GOT3 (cell line): ENCODE data around the gene MMP11.

Experiments used
- DNase-seq: peaks from one replicate; lab custom pipeline; 2025; ENCODE audit warnings: mixed read lengths; lab: John Stamatoyannopoulos, UW

MMP11 gene

DNA sequence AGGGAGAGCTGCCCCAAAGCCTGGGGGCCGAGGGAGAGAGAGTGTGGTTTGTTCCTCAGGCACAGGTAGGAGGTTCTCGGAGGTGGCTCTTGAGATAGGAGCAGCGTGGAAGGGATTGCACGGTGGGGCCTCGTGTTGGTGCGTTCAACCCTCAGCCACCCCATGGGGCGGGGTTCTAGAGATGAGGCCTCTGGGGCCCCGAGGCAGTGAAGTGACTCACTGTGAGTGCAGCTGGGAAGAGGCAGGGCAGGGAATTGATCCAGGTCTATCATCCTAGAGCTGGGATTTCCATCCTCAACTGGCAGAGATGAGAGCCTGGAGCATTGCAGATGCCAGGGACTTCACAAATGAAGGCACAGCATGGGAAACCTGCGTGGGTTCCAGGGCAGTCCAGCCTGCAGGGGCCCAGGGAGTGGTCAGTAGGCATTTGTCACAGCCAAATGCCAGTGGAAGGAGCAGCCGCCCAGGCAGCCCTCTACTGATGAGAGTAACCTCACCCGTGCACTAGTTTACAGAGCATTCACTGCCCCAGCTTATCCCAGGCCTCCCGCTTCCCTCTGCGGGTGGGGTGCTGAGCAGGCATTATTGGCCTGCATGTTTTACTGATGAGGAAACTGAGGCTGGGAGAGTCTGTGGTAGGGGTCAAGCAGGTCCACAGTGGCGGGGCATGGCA lies 9.0 kb downstream of the MMP11 start:
- DNase-seq, result peak; percentile 26

DNA sequence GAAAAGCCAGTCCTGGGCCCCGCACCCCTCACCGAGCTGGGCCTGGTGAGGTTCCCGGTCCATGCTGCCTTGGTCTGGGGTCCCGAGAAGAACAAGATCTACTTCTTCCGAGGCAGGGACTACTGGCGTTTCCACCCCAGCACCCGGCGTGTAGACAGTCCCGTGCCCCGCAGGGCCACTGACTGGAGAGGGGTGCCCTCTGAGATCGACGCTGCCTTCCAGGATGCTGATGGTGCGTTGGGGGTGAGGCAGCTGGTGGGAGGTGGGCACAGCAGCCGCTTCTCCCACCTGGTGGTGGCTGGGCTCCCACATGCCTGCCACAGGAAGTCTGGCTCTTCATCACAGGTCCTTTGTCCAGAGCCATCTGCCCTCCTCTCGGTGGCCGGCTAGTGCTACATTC lies 9.6 kb downstream of the MMP11 start:
- DNase-seq, result no peak

DNA sequence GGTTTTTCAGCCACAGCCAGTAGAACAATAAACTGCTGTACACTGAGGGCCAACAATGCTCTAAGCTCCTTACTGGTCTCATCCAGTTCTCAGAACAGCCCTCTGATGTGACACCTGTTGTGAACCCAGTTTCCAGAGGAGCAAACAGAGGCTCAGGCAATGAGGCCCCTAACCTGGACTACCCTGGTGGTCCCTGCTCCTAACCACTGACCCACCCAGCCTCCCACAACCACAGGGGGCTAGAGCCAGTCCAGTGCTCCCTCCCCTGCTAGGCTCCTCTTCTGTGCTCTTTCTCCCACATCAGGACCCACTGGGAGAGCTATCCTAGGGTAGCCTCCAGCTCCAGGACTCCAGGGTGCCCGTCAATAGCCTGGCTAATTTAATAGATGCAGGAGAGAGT lies 10.1 kb downstream of the MMP11 start:
- no peak for DNase-seq

DNA sequence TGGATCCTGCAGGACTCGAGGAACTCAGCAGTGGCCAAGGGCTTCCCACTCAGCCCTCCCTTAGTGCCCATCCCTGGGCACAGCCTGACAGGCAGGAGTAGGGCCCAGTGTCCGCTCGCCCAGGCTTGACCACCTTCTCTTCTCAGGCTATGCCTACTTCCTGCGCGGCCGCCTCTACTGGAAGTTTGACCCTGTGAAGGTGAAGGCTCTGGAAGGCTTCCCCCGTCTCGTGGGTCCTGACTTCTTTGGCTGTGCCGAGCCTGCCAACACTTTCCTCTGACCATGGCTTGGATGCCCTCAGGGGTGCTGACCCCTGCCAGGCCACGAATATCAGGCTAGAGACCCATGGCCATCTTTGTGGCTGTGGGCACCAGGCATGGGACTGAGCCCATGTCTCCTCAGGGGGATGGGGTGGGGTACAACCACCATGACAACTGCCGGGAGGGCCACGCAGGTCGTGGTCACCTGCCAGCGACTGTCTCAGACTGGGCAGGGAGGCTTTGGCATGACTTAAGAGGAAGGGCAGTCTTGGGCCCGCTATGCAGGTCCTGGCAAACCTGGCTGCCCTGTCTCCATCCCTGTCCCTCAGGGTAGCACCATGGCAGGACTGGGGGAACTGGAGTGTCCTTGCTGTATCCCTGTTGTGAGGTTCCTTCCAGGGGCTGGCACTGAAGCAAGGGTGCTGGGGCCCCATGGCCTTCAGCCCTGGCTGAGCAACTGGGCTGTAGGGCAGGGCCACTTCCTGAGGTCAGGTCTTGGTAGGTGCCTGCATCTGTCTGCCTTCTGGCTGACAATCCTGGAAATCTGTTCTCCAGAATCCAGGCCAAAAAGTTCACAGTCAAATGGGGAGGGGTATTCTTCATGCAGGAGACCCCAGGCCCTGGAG lies 10.9 kb downstream of the MMP11 start:
- DNase-seq, result no peak

DNA sequence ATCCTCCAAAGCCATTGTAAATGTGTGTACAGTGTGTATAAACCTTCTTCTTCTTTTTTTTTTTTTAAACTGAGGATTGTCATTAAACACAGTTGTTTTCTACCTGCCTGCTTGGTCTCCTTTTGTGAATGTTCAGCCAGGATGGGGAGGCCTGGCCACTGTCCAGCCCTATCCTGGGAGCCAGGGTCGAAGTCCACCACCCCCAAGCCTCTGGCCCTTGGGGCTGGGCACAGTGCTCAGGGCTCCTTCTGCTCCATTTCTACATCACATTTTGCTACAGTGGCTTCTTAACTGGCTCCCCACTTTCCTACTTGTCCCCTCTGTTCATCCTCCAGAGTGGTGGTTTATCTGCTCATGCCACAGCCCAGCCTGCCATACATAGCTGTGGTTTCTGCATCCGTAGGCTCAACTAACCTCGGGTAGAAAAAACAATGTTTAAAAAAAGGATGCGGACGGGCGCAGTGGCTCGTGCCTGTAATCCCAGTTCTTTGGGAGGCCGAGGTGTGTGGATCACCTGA lies 11.6 kb downstream of the MMP11 start:
- no peak for DNase-seq

DNA sequence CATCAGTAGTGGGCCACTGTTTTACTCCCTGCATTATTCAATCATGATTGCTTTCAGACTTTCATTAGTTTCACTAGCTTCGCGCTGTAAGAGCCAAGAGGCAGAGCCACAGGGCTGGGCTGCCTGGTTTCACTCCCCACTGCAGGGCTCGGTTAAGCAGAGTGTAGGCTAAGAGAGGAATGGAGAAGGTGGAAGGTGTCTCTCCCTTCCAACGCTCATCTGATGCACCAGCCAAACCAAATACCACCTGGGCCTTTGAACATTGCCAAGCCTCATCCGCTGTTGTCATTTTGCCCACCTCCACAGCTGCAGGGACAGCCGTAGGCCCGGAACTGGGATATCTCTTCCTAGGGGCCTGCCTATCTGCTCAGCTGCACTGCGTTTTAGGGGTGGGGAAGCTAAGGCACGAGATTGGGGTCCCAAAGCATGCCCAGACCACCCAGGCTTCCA lies 13.6 kb downstream of the MMP11 start:
- DNase-seq, result no peak

DNA sequence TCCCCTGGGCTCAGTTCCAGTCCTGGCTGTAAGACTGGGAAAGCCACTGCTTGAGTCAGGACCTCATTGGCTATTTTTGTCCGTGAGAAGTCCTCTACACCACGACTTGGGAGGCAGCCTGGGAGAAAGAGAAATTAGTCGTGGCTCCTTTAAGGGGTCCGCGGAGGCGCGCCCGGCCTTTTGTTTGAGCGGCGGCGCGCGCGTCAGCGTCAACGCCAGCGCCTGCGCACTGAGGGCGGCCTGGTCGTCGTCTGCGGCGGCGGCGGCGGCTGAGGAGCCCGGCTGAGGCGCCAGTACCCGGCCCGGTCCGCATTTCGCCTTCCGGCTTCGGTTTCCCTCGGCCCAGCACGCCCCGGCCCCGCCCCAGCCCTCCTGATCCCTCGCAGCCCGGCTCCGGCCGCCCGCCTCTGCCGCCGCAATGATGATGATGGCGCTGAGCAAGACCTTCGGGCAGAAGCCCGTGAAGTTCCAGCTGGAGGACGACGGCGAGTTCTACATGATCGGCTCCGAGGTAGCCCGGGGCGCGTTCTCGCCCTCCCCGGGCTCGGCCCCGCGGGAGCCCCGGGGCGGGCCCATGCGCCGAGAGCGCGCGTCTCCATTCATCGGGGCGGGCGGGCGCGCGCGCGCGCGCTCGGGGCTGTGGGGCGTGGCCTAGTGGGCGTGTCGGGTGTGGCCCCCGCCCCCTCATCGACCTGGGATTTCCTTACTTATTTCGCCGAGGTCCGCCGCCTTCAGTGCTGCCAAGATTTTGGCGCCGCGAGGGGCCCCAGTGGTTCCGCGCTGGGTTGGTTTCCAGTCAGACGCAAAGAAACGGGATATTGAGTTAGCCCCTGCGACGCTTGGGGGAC lies 14.3 kb downstream of the MMP11 start, which contains the start of gene SMARCB1:
Gene SMARCB1 (plus strand): TSS at position 215 of the 848 bp plus-strand sequence. CDS start 204 bp downstream, at position 419.
- peak; percentile 58 for DNase-seq

DNA sequence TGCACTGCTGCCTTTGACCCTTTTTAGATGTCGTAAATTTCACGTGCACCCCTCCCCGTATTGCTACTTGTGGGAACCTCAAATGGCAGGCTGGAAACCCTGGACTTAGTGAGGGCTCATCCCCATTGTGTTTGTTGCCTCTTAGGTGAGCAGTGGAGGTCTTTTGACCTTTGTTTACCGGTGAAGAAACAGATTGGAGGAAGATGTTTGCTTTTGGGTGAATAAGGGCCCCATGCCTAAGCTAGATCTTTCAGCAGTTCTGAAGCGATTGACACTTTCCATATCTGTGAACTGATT lies 14.9 kb downstream of the MMP11 start:
- DNase-seq, result no peak

DNA sequence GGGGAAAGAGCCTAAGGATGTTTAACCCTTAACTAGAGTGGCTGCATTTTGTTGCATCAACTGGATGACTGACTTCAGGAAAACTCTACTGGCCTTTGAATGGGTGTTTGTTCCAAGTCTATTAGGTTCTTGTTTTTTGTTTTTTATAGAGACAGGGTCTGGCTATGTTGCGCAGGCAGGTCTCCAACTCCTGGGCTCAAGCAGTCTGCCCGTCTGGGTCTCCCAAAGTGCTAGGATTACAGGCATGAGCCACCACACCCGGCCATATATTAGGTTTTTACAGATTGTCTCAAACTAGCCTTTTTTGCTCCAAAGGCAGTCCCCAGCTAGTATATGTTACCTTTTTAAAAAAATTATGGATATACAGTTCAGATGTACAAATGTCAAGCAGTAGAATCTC lies 15.3 kb downstream of the MMP11 start:
- no peak for DNase-seq

DNA sequence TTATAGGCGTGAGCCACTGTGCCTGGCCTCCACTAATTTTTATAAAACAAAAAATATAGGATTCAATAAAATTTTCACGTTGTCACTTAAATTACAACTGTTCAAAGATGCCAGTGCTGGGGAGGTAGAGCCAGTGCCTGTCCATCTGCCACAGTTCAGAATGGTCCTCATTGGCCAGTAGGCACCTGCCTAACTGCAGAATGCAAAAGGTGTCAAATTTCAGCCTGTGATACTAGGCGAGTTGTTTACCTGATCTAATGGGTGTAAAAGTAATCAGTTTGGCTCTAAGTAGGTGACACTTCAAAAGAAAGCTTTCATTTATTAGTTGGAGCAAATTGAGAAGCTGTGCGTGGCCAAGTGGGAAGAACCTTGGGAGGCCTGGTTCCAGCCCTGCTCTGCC lies 16.5 kb downstream of the MMP11 start:
- DNase-seq, result no peak

DNA sequence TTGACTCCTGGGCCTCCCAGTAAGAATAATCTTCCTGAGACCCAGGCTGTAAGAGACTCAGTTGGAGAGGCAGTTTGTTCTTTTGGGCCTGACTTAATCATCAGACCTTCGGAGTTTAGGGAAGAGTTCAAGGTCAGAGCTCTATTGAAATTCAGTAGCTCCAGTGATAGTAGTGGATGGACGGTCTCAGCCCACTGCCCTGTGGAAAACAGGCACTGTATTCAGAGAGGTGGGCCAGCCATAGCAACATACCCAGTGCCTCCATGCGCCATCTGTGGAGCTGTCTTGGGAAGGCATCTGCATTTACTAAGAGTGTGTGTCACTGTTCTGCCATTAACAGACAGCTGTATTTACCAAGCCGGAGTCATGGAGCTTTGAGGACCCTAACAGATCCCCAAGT lies 17.0 kb downstream of the MMP11 start:
- no peak for DNase-seq

DNA sequence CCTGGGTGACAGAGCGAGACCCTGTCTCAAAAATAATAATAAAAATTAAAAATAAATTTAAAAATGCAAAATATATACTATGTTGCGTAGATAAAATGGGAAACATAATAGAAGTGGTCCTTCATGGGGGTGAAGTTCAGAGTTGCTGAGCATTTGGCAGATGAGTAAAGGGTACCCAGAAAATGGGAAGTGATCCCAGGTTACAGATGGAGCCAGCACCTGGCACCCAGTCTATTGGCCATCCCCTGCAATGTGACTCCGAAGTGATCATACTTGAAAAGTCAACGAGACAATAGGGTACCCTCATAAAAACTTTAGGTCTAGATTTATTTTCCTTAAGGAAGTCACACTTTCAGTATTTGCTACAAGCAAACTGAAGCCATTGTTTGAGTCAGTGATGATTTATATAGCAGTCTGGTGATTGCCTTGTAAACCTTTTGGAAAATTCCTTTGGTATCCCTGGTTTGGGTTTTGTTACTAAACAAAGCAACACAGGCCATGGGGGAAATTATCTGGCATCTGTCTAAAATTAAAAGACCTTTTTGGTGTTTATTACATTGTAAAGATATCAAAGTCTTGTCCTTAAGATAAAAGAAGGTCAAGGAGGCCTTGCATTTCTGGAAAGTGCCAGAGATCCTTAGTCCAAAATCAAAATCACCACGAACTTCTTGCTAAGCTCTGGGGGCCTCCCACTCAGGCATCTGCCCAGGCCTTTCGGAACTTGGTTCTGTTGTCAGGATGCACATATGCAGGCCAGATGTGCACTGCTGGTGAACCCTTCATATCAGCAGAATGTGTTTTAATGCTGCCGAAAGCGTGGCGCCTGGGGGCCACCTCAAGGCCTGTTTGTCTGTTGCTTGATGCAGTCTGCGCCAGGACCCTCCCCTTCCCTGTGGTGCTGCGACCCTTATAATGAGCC lies 18.4 kb downstream of the MMP11 start:
- DNase-seq, result no peak

DNA sequence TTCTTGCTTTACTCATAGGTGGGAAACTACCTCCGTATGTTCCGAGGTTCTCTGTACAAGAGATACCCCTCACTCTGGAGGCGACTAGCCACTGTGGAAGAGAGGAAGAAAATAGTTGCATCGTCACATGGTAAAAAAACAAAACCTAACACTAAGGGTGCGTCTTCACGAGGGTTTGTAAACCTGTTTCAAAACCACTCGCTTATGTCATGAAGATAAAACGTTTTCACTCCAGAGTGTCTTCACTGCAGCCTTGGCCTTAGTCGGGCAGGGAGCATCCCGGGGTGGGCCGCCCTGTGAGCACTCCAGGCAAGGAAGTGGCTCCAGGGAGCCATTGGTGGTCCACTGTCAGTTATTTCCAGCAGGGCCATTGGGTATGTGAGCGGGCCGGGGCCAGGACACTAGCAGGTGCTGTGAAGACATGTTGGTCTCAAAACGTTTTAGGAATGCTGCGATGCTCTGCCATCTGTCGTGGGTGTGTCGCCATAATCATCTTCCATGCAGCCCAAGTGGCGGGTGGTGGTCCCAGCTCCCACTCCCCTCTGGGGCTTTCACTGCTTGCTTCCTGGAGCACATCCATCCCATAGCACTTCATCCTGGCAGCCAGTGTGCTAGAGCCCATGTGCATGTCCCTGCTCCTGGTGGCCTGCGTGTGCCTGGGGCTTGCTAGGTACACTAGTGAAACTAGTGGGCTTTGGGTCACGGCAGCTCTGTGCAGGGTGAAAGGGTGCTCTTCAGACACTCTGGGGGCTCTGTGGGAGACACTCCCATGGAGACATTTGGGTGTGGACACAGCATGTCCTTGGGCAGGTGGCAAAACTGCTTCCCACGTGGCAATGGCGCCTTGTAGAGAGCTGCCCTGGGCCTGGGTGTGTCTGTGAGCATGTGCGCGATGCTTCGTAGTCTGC lies 19.3 kb downstream of the MMP11 start:
- no peak for DNase-seq

DNA sequence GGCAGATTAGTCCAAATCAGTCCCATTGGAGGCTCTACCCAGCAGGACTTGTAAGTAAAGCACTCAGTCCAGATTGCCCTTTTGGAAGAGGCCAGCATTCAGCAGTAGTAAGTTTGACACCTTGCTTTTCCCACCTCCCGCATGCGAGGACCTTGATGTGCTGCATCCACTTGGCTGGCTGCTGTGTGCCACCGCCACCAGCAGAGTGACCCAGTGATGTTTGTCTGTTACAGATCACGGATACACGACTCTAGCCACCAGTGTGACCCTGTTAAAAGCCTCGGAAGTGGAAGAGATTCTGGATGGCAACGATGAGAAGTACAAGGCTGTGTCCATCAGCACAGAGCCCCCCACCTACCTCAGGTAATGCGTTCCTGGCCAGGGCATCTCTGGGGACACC lies 20.7 kb downstream of the MMP11 start:
- no peak for DNase-seq

DNA sequence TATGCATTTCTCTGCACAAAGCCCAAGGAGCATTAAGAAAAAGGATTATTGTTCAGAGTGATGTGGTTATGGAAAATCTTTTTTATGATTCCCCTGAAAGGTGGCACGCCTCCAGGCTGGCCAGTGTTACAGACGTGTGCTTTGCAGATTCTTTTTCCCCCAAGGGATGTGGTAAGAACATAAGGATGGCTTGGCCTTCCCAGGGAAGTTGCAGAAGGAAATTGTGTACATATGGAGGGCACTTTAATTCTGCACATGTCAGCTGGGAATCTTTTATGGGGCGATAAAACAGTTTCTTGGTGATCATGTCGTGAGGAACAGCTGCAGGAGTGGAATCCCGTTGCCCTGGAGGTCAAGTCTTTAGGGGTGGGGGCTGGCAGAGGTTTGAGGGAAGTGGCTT lies 23.8 kb downstream of the MMP11 start:
- no peak for DNase-seq

DNA sequence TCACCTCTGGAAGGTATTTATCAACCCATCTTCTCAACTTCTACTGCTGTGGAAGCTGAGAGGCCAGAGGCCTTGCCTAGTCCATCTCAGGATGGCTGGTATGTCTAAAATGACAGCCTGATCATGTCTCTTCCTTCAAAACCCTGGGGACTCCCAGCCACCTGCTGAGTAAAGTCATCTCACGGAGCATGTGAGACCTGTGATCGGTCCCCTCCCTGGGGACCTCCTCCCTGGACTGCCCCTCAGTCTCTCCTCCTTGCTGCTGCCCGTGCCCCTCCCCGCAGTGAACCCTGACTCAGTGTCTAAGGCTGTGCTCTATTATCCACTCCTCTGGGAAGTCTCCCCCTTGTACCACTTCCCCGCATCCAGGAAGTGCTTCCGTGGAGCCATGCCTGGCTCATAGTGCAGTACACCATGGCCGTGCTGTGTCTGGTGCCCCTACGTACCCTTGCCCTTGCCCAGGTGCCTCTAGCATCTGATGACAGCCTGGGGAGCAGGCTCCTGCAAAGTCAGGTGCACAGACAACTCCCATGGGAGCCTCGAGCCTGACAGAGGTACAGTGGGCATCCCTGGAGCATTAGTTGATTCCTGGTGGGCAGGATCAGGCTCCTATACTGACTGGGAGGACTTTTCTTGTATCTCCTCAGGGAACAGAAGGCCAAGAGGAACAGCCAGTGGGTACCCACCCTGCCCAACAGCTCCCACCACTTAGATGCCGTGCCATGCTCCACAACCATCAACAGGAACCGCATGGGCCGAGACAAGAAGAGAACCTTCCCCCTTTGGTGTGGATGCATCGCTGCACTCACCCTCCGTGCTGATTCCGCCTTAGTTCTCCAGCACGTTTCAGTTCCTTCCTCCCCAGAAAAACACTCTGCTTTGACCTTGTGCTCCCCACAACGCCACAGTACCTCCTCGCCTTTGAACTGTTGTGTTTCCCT lies 27.9 kb downstream of the MMP11 start:
- no peak for DNase-seq

DNA sequence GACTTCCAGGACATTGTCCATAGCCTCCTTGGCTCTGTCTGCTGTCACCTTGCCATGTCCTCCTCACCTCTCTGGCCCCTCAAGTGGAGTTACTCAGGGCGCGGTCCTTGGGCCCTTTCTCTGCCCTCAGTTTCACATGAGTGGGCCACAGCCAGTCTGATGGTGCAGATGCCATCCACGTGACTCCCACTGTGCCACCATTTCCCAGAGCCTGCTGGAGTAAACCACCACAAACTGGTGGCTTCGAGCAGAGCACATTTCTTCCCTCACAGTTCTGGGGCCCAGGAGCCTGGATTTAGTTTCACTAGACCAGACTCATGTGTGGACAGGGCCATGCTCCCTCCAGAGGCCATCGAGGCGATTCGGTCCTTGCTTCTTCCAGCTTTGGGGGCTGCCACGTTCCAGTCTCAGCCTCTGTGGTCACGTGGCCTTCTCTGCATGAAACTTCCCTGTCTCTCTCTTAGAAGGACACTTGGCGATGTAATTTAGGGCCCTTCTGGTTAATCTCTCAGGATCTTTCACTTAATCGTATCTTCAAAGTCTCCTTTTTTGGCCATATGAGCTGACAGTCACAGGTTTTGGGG lies 28.7 kb downstream of the MMP11 start:
- no peak for DNase-seq

DNA sequence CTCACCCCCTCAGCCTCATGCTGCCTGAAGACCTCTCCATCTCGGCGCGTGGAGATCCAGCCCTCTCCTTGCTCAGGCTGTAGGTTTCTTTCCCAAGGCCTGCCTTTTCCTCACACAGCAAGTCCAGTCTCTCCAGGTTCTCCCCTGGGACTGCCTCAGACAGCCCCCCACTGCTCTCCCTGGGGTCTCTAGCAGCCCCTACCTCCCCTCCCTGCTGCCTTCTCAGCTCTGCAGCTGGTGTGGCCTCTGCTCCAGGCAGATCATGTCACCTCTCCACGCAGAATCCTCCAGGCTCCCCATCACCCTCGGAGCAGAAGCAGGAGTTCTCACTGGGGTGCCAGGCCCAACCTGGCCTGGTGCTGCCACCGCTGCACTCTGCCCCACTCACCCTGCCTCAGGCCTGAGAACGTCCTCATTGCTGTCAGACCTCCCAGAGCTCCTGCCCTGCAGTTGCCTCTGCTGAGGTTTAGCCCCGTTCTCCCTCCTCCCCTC lies 29.3 kb downstream of the MMP11 start:
- DNase-seq, result no peak
